ENCODE results near the gene NTM.

DNA sequence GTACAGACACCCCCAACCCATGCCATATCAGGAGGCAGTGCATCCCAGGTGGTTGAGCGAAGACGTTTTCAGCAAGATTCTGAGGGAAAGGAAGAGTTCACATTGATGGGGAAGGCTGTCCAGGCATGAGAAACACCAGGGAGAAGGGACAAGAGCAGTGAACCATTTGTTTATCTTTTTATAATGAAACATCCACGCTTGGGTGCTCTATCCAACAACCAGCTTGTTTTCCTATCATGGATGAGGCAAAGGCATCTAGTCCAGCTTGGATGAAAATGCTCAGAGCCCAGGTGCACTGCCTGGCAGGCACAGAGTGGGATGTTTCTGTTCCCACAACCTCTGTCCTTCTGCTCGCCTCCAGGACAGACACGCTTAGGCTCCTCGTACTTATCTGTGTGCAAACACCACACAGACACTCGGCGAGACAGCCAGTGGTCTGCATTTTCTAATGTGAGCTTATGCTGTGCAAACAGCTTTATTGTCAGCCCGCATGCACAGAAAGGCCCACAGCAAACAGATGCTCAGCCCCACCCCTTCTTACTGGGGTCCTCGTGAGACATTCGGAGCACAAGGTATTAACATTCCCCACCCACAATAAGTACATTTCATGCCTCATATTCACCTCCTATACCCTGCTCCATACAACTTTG, 45.4 kb upstream of the NTM start:
- TF ChIP-seq, protein P1, sequence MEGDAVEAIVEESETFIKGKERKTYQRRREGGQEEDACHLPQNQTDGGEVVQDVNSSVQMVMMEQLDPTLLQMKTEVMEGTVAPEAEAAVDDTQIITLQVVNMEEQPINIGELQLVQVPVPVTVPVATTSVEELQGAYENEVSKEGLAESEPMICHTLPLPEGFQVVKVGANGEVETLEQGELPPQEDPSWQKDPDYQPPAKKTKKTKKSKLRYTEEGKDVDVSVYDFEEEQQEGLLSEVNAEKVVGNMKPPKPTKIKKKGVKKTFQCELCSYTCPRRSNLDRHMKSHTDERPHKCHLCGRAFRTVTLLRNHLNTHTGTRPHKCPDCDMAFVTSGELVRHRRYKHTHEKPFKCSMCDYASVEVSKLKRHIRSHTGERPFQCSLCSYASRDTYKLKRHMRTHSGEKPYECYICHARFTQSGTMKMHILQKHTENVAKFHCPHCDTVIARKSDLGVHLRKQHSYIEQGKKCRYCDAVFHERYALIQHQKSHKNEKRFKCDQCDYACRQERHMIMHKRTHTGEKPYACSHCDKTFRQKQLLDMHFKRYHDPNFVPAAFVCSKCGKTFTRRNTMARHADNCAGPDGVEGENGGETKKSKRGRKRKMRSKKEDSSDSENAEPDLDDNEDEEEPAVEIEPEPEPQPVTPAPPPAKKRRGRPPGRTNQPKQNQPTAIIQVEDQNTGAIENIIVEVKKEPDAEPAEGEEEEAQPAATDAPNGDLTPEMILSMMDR (IDR thresholded peaks at IDR 0.05) = no peak
- no peak for TF ChIP-seq POLR2A (IDR thresholded peaks at IDR 0.05)

Data from uterus (tissue), 2 donors.